Measurements from ENCODE around the gene GLI2. TPM values are rescaled to one million over a fixed set of nuclear protein-coding genes. Genes with fewer than 3 reads are reported as not detected.

GLI2 gene
- total RNA-seq, 2 donors from 2014 or later, result not detected

DNA sequence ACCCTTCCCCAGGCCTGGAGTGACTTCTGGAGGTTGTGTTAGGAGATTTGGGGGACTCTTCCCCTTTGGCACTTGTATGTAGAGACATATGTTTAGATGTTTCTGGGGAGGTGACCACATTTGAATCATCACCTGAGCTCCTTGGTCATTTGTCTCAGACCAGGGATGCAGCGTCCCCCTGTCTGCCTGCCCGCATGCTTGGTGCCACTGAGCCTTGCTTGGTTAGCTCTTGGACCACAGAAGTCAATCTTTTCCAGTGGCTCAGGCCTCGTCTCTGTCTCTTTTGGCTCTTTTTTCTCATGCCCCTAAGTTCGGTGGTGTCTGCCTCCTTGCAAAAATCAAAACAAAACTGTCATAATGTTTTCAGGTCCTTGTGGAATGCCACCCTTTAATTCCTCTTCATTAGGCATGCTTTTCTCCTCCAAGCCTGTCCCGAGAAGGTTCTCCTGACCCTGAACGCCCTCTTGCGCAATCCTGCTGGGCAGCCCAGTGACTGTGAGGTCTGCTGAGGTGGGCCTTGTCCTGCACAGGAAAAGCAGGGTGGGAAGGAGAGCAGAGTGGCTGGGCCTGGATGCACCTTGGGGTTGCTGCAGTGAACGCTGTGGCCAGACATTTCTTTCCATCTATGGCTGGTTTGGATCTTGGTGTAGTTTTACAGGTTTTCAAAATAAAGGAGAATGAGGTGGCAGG lies 24.9 kb downstream of the GLI2 start:
- H3K4me3 Mint-ChIP-seq, result no peak overlapping the region
- no peak for DNase-seq
- H3K36me3 Mint-ChIP-seq (ENCODE audit: insufficient read depth in 2 of 2), result no peaks in the 10 kb centered on the region
- ATAC-seq (replicated peaks in 1 of 2), result no peak
- no peak overlapping the region for H3K27ac Mint-ChIP-seq
- no peaks in the 10 kb centered on the region for H3K4me1 Mint-ChIP-seq (ENCODE audit: low read depth)
- H3K9me3 Mint-ChIP-seq, result peaks cover 0 to 1% of the 10 kb centered on the region in 2 donors
- H3K27me3 Mint-ChIP-seq (ENCODE audit: low read depth), result peaks cover 12% of the 10 kb centered on the region

DNA sequence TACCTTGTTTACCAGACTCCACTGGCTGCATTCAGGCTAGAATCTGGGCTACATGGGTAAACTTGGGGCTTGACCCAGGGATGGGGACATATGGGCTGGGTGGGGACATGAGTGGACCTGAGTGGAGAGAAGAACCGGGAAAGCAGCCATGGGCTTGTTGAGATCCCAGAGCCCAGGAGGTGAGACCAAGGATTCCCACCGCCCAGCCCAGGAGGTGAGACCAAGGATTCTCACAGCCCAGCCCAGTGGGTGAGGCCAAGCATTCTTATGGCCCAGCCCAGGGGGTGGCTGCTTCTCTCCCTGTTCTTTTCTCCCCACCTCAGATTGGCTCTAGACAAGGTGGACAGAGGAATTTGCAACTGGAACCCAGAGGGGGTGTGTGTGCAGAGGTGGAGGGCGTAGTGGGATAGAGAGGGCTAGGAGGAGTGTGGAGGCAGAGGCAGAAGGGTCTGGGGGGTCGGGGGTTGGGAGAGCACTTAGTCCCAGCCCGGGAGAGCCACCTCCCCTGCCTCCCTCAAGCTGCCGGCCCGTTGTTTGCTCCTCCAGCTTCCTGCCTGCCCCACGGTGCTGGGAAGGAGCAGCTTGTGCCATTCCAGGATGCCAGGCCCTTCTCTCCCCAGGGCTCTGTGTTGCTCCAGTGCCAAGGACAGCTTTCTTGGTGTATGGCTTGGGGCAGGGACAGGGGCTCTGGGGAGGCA lies 25.6 kb downstream of the GLI2 start:
- Mint-ChIP-seq H3K4me3 (no peak overlapping the region), H3K27me3 (ENCODE audit: low read depth) (peaks cover 12% of the 10 kb centered on the region), H3K9me3 (peaks cover 0 to 1% of the 10 kb centered on the region in 2 donors), H3K27ac (no peak overlapping the region), H3K4me1 (ENCODE audit: low read depth) (no peaks in the 10 kb centered on the region), H3K36me3 (ENCODE audit: insufficient read depth in 2 of 2) (no peaks in the 10 kb centered on the region)
- DNase-seq, result no peak
- no peak for ATAC-seq (replicated peaks in 1 of 2)

DNA sequence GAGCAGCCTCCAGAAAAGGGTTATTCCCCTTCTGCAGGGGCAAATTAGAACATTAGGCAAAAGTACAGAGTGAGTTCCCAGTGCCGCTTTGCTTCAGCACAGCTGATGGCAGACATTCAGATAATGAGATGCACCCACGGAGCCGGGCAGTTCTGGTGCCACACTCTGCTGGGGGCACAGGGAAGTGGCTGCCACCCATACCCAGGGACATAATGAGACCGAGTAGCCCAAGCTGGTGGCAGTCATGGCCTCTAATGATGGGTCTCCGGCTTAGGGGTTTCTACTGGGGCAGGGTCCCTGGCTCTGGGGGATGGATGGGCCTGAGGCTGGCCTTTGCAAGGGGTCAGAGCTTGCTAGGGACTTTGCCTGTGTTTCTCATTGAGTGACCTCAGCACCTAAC lies 26.2 kb downstream of the GLI2 start:
- no peaks in the 10 kb centered on the region for H3K36me3 Mint-ChIP-seq (ENCODE audit: insufficient read depth in 2 of 2)
- H3K9me3 Mint-ChIP-seq, result peaks cover 0 to 1% of the 10 kb centered on the region in 2 donors
- H3K27me3 Mint-ChIP-seq (ENCODE audit: low read depth), result peaks cover 7% of the 10 kb centered on the region
- DNase-seq (no peak), ATAC-seq (replicated peaks in 1 of 2) (no peak)
- H3K4me3 Mint-ChIP-seq, result no peak overlapping the region
- no peaks in the 10 kb centered on the region for H3K4me1 Mint-ChIP-seq (ENCODE audit: low read depth)
- H3K27ac Mint-ChIP-seq, result no peak overlapping the region

DNA sequence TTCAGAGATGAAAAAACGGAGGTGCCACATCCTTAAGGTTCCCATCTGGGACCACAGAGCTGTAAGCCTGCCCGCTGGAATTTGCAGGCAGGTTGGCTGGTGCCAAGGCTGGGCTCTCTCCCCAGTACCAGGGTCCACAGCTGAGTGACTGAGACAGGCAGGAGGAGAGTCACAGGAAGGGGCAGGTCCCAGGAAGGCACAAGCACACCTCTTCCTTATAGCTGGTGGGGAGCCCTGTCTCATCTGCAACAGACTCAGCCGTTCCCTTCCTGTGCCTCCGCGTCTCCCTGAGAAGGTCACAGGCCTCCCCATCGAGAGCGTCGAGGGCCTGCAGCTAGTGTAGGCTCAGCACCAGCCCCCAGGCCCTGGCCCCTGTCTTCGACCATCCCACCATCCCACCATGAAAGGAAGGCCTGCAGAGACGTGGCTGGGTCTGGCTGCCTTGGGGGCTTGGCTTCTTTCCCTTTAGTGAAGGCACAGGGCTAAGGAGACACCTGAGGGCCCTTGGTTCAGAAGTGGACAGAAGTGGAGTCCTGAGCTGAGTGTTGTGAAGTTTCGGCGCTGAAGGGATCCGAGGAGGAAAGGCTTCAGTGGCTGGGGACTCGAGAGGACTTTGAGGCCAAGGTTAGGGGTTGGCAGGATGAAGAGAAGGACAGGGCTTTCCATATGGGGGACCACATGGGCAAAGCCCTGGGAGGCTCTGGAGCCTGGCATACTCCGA lies 26.8 kb downstream of the GLI2 start:
- Mint-ChIP-seq H3K27ac (no peak overlapping the region), H3K36me3 (ENCODE audit: insufficient read depth in 2 of 2) (no peaks in the 10 kb centered on the region), H3K4me3 (no peak overlapping the region), H3K27me3 (ENCODE audit: low read depth) (peaks cover 7% of the 10 kb centered on the region), H3K4me1 (ENCODE audit: low read depth) (no peaks in the 10 kb centered on the region), H3K9me3 (no peaks in the 10 kb centered on the region)
- no peak for DNase-seq
- ATAC-seq (replicated peaks in 1 of 2), result no peak

DNA sequence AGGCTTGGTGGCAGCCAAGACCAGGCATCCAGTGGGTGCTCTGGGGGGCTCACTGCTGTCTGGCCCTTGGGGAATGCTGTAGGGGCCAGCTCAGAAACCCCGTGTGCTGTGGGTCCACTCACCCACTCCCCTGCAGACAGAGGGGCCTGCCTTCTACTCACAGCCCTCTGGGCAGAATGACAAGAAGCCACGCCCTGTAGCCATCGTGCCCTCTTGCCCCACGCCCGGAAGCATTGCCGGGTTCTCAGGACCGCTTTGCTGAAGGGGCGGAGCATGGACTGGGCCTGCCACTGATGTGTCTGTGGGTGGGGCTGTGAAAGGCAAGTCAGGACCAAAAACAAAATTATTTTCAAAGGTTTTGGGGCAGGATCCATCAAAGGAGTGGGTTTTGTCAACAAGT lies 27.8 kb downstream of the GLI2 start:
- peaks cover 7% of the 10 kb centered on the region for H3K27me3 Mint-ChIP-seq (ENCODE audit: low read depth)
- H3K4me3 Mint-ChIP-seq, result no peak overlapping the region
- no peak overlapping the region for H3K27ac Mint-ChIP-seq
- H3K9me3 Mint-ChIP-seq, result no peaks in the 10 kb centered on the region
- H3K36me3 Mint-ChIP-seq (ENCODE audit: insufficient read depth in 2 of 2), result no peaks in the 10 kb centered on the region
- no peak for DNase-seq
- ATAC-seq (replicated peaks in 1 of 2), result no peak
- H3K4me1 Mint-ChIP-seq (ENCODE audit: low read depth), result no peaks in the 10 kb centered on the region

DNA sequence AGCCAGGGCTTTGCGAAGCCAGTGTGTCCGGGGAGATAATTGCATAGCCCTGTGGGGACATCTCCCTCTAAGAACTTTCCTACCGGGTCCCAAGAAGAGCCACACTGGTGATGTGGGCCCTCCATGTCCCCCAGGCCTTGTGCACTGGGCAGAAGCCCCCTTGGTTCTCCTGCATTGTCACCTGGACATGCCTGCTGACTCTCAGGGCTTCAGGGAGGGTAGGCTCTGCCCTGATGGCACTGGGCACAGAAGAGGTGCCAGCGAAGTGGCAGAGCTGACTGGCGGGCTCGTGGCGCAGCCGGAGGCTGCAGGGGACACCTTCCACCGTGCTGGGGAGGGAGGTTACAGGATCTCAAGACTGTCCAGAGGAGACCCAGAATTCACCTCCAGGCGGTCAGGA lies 28.3 kb downstream of the GLI2 start:
- no peaks in the 10 kb centered on the region for H3K9me3 Mint-ChIP-seq
- H3K36me3 Mint-ChIP-seq (ENCODE audit: insufficient read depth in 2 of 2), result no peaks in the 10 kb centered on the region
- H3K4me3 Mint-ChIP-seq, result no peak overlapping the region
- H3K27ac Mint-ChIP-seq, result no peak overlapping the region
- H3K27me3 Mint-ChIP-seq (ENCODE audit: low read depth), result peaks cover 7% of the 10 kb centered on the region
- no peaks in the 10 kb centered on the region for H3K4me1 Mint-ChIP-seq (ENCODE audit: low read depth)
- DNase-seq (no peak), ATAC-seq (replicated peaks in 1 of 2) (no peak)

DNA sequence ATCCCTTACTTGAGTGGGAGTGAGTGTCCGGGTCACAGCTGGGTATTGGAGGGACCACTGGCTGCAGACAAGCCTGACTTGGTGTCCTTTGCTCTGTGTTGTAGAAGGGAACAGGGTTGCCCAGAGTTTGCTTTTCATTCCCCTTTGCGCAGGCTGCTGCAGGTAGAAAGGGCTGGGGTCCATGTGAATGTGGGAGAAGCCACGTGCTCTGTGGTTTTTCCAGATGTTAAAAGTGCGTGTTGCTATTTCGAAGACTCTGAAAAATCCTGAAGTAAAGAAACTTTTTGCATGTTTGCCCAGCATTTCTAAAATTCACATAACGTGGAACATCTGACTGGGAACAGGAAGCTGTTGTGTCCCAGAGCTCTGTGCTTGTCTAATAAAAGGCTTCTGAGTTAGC lies 28.8 kb downstream of the GLI2 start:
- peaks cover 7% of the 10 kb centered on the region for H3K27me3 Mint-ChIP-seq (ENCODE audit: low read depth)
- no peaks in the 10 kb centered on the region for H3K9me3 Mint-ChIP-seq
- DNase-seq, result no peak
- no peak for ATAC-seq (replicated peaks in 1 of 2)
- H3K36me3 Mint-ChIP-seq (ENCODE audit: insufficient read depth in 2 of 2), result no peaks in the 10 kb centered on the region
- no peaks in the 10 kb centered on the region for H3K4me1 Mint-ChIP-seq (ENCODE audit: low read depth)
- H3K4me3 Mint-ChIP-seq, result no peak overlapping the region
- H3K27ac Mint-ChIP-seq, result no peak overlapping the region

DNA sequence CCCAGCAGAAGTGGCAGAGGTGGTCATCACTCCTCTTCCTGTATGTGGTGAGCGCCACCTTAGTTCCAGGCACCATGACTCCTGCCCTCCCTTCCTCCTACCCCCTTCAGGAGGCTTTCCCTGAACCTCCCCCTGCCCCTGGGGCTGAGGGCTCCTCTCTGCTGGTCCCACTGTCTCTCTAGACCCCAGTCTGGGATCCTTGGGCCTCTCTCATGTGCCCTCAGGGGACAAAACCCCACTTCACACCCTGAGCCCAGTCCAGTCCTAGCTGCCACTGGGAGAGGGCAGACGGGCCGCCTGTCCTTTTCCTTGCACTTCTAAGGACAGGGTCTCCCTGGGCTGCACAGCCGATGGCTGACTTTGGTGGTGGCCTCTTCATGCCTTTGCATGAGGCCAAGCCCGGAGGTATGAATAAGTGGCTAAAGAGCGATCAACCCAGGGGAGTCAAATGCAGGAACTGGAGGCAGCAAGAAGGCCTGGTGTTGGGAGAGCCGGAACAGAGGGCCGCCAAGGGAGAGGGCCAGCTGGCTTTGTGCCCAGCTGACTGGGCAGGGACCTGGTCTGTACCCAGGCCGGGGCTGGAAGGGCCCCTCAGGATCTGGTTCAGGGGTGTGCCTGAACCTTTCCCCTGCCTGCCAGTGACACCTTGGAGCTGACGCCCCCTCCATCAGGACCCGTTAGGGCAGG lies 29.5 kb downstream of the GLI2 start:
- Mint-ChIP-seq H3K27ac (no peak overlapping the region), H3K27me3 (ENCODE audit: low read depth) (peaks cover 7% of the 10 kb centered on the region), H3K4me1 (ENCODE audit: low read depth) (no peaks in the 10 kb centered on the region), H3K9me3 (no peaks in the 10 kb centered on the region), H3K4me3 (no peak overlapping the region), H3K36me3 (ENCODE audit: insufficient read depth in 2 of 2) (no peaks in the 10 kb centered on the region)
- DNase-seq (no peak), ATAC-seq (replicated peaks in 1 of 2) (no peak)

DNA sequence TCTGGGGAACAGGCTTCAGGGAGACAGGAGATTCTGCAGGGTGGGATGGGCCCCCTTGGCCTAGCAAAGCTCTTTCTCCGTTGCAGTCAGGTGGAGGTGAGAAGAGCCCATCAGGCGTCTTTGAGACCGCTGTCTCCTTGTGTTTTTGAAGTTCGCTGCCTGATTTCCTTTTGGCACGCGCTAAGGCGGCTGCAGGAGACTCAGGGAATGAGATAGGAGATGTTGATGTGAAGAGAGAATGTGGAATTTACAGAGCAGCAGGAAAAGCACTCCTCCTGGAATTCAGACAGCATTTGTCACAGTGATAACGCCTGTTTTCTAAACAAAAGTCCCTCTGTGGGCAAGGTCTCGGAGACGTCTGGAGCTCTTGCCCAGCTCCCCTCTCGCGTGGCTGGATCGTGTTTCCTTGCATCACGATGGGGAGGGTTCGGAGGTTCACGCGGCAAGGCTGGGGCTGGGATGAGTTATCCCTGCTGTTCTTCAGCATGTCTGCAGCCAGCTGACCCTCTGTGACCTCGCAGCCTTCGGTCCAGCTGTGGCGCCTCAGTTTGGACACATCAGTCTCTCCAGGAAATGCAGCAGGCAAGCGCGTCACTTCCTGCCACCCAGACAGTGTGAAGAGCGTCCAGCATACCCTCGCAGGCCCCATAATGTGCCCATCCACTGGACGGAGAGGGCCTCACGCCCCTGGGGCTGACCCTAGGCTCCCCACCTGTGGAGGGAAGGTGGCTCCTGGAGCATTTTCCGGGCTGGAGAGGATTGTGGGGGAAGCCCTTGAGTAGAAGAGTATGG lies 30.2 kb downstream of the GLI2 start:
- Mint-ChIP-seq H3K9me3 (no peaks in the 10 kb centered on the region), H3K36me3 (ENCODE audit: insufficient read depth in 2 of 2) (no peaks in the 10 kb centered on the region), H3K4me3 (no peak overlapping the region), H3K27ac (no peak overlapping the region), H3K27me3 (ENCODE audit: low read depth) (peaks cover 4% of the 10 kb centered on the region), H3K4me1 (ENCODE audit: low read depth) (no peaks in the 10 kb centered on the region)
- no peak for DNase-seq
- no peak for ATAC-seq (replicated peaks in 1 of 2)

DNA sequence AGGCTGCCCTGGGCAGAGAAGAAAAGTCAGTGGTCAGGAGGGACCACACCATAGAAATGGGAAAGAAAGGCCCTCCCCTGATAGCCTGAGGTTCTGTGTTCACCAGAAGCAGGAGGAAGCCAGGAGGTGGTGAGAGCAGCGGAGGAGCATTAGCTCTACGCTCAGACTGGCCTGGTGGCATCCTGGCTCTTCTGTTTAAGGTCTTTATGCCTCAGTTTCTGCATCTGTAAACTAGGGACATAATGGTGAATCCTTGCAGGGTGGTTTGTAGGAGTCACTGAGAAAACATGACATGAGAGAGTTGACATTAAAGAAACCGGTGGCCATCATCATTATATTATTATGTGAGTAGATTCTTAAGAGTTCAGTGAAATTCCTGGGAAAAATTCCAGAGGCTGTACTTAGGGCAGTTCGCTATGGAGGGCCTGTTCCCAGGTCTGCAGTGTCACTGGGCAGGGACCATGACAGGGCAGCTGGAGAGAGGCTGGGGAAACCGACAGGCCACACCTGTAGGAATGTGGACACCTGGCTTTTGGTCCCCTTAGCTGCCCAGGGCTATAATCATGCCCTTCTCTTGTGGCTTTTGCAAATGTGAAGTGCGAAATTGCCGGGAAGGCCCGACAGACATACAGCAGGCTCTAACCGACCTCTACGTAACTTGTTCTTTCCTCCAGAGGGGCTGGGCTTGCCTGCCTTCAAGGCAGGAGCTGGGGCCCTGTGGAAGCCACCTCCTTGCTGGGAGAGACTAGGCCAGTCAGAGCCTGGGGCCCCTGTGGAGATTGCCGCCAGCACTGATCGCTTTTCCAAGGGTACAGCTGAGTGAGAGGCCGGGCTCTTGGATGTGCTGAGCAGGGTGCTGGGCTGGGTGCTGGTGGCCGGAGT lies 31.0 kb downstream of the GLI2 start:
- H3K36me3 Mint-ChIP-seq (ENCODE audit: insufficient read depth in 2 of 2), result no peaks in the 10 kb centered on the region
- no peaks in the 10 kb centered on the region for H3K9me3 Mint-ChIP-seq
- DNase-seq (no peak), ATAC-seq (replicated peaks in 1 of 2) (no peak)
- H3K4me3 Mint-ChIP-seq, result no peak overlapping the region
- no peak overlapping the region for H3K27ac Mint-ChIP-seq
- no peaks in the 10 kb centered on the region for H3K27me3 Mint-ChIP-seq (ENCODE audit: low read depth)
- no peaks in the 10 kb centered on the region for H3K4me1 Mint-ChIP-seq (ENCODE audit: low read depth)

DNA sequence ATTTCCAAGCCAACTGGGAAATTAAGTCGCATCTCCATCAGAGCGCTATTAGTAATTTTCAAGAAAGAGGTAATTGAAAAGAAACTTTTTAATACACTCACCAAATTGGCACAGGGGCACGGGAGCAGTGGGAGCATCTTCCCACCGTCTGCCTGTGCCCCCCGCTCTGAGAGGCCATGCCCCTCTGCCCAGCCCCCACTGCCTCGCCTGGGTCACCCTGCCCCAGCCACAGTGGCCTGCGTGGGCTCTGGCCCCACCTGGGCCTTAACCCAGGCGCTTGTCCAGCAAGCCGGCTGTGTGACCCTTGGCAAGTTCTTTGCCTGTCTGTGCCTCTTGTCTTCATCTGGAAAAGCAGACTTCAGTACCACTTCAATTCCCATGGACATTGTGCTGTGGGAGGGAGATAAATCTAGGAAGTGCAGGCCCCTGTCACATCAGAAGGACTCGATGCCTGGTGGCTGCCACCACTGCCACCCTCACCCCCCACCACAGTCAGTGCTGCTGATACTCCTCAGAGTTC lies 31.9 kb downstream of the GLI2 start:
- no peak for DNase-seq
- ATAC-seq (replicated peaks in 1 of 2), result no peak
- H3K36me3 Mint-ChIP-seq (ENCODE audit: insufficient read depth in 2 of 2), result no peaks in the 10 kb centered on the region
- no peaks in the 10 kb centered on the region for H3K9me3 Mint-ChIP-seq
- H3K4me1 Mint-ChIP-seq (ENCODE audit: low read depth), result no peaks in the 10 kb centered on the region
- no peak overlapping the region for H3K27ac Mint-ChIP-seq
- H3K27me3 Mint-ChIP-seq (ENCODE audit: low read depth), result no peaks in the 10 kb centered on the region
- no peak overlapping the region for H3K4me3 Mint-ChIP-seq

Measured in activated T-cell treated with anti-CD3 and anti-CD28 coated beads, Interleukin-2, amount 50 U/mL, for 72 hours (primary cell).